Measurements from ENCODE around the gene NLGN1. TPM values are rescaled to one million over a fixed set of nuclear protein-coding genes. Genes with fewer than 3 reads are reported as not detected.

NLGN1 gene
- total RNA-seq, 1 experiment from 2014 or later: not detected

GRCh38 chr3:173584093-173584837, 186.7 kb downstream of the NLGN1 start:
- ChIA-PET POLR2A (no interaction called here), RAD21 (ENCODE audit: low non-redundant PET in 1 of 2, low total read pairs in 2 of 2, uncharacterized antibody in 2 of 2, unreplicated experiment in 2 of 2) (no interaction called here), CTCF (no interaction called here)
- H3K79me2 ChIP-seq (ENCODE audit: insufficient read depth, low read length): no peaks in the 10 kb centered on the region
- no peaks in the 10 kb centered on the region for H3K36me3 ChIP-seq (ENCODE audit: control insufficient read depth in 1 of 2, insufficient read depth in 2 of 2, low read length in 2 of 2)
- H3K4me2 ChIP-seq (ENCODE audit: low read length): no peak overlapping the region
- TF ChIP-seq EGR1 (IDR thresholded peaks at IDR 0.05; ENCODE audit: low read depth) (no peak), CTCF (IDR thresholded peaks at IDR 0.05 in 2 of 3, conservative IDR thresholded peaks at IDR 0.05 in 1 of 3; ENCODE audit: borderline replicate concordance in 1 of 3, insufficient read depth in 1 of 3, low read depth in 2 of 3, low read length in 2 of 3) (peak; percentile 4 to 71 (median 63); a peak in 4 of 6 replicates), RAD21 (IDR thresholded peaks at IDR 0.05; ENCODE audit: low read depth) (peak; percentile 51)
- H3K9ac ChIP-seq (ENCODE audit: low read length): no peak overlapping the region
- H4K20me1 ChIP-seq (ENCODE audit: insufficient read depth): no peaks in the 10 kb centered on the region
- no peaks in the 10 kb centered on the region for H3K9me2 ChIP-seq (ENCODE audit: insufficient read depth)
- peak; percentile 3 for DNase-seq (ENCODE audit: low read depth, low spot score)
- no peaks in the 10 kb centered on the region for H3K27me3 ChIP-seq (ENCODE audit: insufficient read depth, low read length)
- H2AFZ ChIP-seq (ENCODE audit: low read depth, low read length, poor library complexity, severe bottlenecking): no peak overlapping the region
- H3K4me3 ChIP-seq (replicated peaks in 1 of 2; ENCODE audit: low read depth in 1 of 2, low read length in 2 of 2): no peak overlapping the region
- intact Hi-C loops (cut with micrococcal nuclease): no loop called here
- no peaks in the 10 kb centered on the region for H3K4me1 ChIP-seq (ENCODE audit: control insufficient read depth in 1 of 2, insufficient read depth in 2 of 2, low read length in 2 of 2)
- no peak for ATAC-seq
- H3K9me3 ChIP-seq (ENCODE audit: control insufficient read depth in 1 of 2, insufficient read depth in 1 of 2, low read depth in 1 of 2, low read length in 2 of 2): no peaks in the 10 kb centered on the region
- BruUV-seq (replicated peaks): no TSS peak
- no peak overlapping the region for H3K27ac ChIP-seq (ENCODE audit: low read depth, low read length)

GRCh38 chr3:173584838-173585831, 187.6 kb downstream of the NLGN1 start:
- Histone ChIP-seq H3K27ac (ENCODE audit: low read depth, low read length) (no peak overlapping the region), H3K9me3 (ENCODE audit: control insufficient read depth in 1 of 2, insufficient read depth in 1 of 2, low read depth in 1 of 2, low read length in 2 of 2) (no peaks in the 10 kb centered on the region), H3K79me2 (ENCODE audit: insufficient read depth, low read length) (no peaks in the 10 kb centered on the region), H3K4me3 (replicated peaks in 1 of 2; ENCODE audit: low read depth in 1 of 2, low read length in 2 of 2) (no peak overlapping the region), H3K9me2 (ENCODE audit: insufficient read depth) (no peaks in the 10 kb centered on the region), H3K36me3 (ENCODE audit: control insufficient read depth in 1 of 2, insufficient read depth in 2 of 2, low read length in 2 of 2) (no peaks in the 10 kb centered on the region), H3K4me1 (ENCODE audit: control insufficient read depth in 1 of 2, insufficient read depth in 2 of 2, low read length in 2 of 2) (no peaks in the 10 kb centered on the region), H2AFZ (ENCODE audit: low read depth, low read length, poor library complexity, severe bottlenecking) (no peak overlapping the region), H3K4me2 (ENCODE audit: low read length) (no peak overlapping the region), H4K20me1 (ENCODE audit: insufficient read depth) (no peaks in the 10 kb centered on the region), H3K9ac (ENCODE audit: low read length) (no peak overlapping the region), H3K27me3 (ENCODE audit: insufficient read depth, low read length) (no peaks in the 10 kb centered on the region)
- POLR2A ChIA-PET: no interaction called here
- DNase-seq (ENCODE audit: low read depth, low spot score) (no peak), ATAC-seq (no peak)
- intact Hi-C loops (cut with micrococcal nuclease): no loop called here
- RAD21 ChIA-PET (ENCODE audit: low non-redundant PET in 1 of 2, low total read pairs in 2 of 2, uncharacterized antibody in 2 of 2, unreplicated experiment in 2 of 2): no interaction called here
- CTCF ChIA-PET: no interaction called here
- no TSS peak for BruUV-seq (replicated peaks)
- no peak for TF ChIP-seq MAX (IDR thresholded peaks at IDR 0.05)
- TF ChIP-seq CTCF (IDR thresholded peaks at IDR 0.05 in 2 of 3, conservative IDR thresholded peaks at IDR 0.05 in 1 of 3; ENCODE audit: borderline replicate concordance in 1 of 3, insufficient read depth in 1 of 3, low read depth in 2 of 3, low read length in 2 of 3): no peak
- TF ChIP-seq RAD21 (IDR thresholded peaks at IDR 0.05; ENCODE audit: low read depth): no peak
- no peak for TF ChIP-seq ZBTB33 (IDR thresholded peaks at IDR 0.05; ENCODE audit: extremely low read depth, insufficient replicate concordance, low read length)
- no peak for TF ChIP-seq JUND (IDR thresholded peaks at IDR 0.05)
- no peak for TF ChIP-seq EZH2phosphoT487 (IDR thresholded peaks at IDR 0.05; ENCODE audit: borderline replicate concordance)
- TF ChIP-seq ZNF274 (IDR thresholded peaks at IDR 0.05; ENCODE audit: low read depth, low read length): no peak
- TF ChIP-seq POLR2A (IDR thresholded peaks at IDR 0.05; ENCODE audit: borderline replicate concordance, extremely low read depth, insufficient read depth, insufficient read length): no peak
